Omental fat pad (tissue), 4 donors: ENCODE measurements around the gene TRAPPC5. TPM values are rescaled to one million over a fixed set of nuclear protein-coding genes. Genes with fewer than 3 reads are reported as not detected.

Source experiments
- ATAC-seq: fragments of 150-250 bp; one replicate; pipeline ENCODE4 v1.9.1; 2016; ENCODE audit warnings: mild to moderate bottlenecking, moderate library complexity; ENCODE audit not compliant: low FRiP score
- DNase-seq: peaks from one replicate; pipeline ENCODE4 v3.0.0-alpha.2; 2019; ENCODE audit warnings: low spot score
- CTCF ChIP-seq, 3 donors: fragments of 450-650 bp; IDR thresholded peaks; one replicate each; pipeline ENCODE4 v1.5.1; 2016 to 2017; ENCODE audit warnings: antibody characterized with exemption in 3 of 3, mild to moderate bottlenecking in 3 of 3, moderate library complexity in 2 of 3
- total RNA-seq, 4 donors: library from RNA; depleted of rRNA; stranded (reverse); fragments of >200 nt; gene quantifications; one replicate each; pipeline ENCODE4 v1.1.0, GENCODE V29; 2016

The TRAPPC5 gene
- total RNA-seq, 4 donors from 2014 or later, result 54.1 to 83.6 (median 76.7) TPM

- ATAC-seq (no peak), DNase-seq (no peak)
- TF ChIP-seq CTCF (IDR thresholded peaks at IDR 0.05), result no peak
Measured at GRCh38 chr19:7669641-7670040, 11.0 kb upstream of the TRAPPC5 start.

DNA sequence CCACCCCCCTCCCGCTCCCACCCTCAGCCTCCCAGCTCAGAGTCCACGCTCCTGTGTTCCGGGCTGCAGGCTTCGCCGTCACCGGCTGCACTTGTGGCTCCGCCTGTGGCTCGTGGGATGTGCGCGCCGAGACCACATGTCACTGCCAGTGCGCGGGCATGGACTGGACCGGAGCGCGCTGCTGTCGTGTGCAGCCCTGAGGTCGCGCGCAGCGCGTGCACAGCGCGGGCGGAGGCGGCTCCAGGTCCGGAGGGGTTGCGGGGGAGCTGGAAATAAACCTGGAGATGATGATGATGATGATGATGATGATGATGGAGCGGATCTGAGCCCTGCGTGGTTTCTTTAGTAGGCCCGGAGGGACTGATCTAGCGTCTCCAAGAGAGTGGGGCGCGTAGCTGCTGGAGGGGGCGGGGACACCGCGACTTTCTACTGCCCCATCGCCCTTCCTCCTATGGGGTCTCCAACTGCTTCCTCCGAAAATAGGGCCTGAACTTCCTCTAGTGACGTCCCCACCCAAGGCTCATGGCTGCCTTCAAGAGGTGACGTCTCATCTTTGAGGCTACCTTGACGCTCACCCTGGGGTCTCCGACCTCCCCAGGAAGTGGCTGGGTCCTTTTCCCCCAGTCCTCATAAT is 10.4 kb upstream of the TRAPPC5 start:
- ATAC-seq, result no peak
- TF ChIP-seq CTCF (IDR thresholded peaks at IDR 0.05), result no peak
- no peak for DNase-seq

- DNase-seq (no peak), ATAC-seq (no peak)
- no peak for TF ChIP-seq CTCF (IDR thresholded peaks at IDR 0.05)
Measured at GRCh38 chr19:7670790-7671189, 9.8 kb upstream of the TRAPPC5 start.

DNA sequence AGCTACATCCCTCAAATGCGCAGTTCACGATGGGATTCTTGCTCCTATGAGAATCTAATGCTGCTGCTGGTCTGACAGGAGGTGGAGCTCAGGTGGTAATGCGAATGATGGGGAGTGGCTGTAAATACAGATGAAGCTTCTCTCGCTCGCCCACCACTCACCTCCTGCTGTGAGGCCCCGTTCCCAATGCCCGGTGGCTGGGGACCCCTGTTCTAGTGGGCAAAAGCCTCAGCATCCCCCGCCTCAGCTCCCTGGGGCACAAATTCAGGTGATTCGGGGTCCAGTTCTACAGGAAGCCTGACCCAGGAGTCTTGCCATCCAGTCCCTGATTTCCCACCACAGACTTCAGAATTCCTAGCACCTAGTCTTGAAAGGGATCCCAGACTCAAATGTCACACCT is 8.1 kb upstream of the TRAPPC5 start:
- DNase-seq (no peak), ATAC-seq (no peak)
- no peak for TF ChIP-seq CTCF (IDR thresholded peaks at IDR 0.05)

- TF ChIP-seq CTCF (IDR thresholded peaks at IDR 0.05), result no peak
- peak; percentile 62 for ATAC-seq
- no peak for DNase-seq
Measured at GRCh38 chr19:7674010-7675005, 6.3 kb upstream of the TRAPPC5 start.

GRCh38 chr19:7676376-7676775 is 4.3 kb upstream of the TRAPPC5 start:
- DNase-seq, result no peak
- no peak for TF ChIP-seq CTCF (IDR thresholded peaks at IDR 0.05)
- ATAC-seq, result no peak
